Measurements from ENCODE around the gene OMA1. TPM values are rescaled to one million over a fixed set of nuclear protein-coding genes. Genes with fewer than 3 reads are reported as not detected.

Gene OMA1
- 76.2 and 82.9 TPM in 2 replicates for total RNA-seq (2013; cell fraction: nucleolus; rRNA removed)
- 28.7 and 43.3 TPM in 2 replicates for total RNA-seq (2014; rRNA removed)
- 57.8 and 67.1 TPM in 2 replicates for total RNA-seq (2014; rRNA removed; fragmentation: Illumina TruSeq; extraction: Trizol)
- 23.6 and 26.4 TPM in 2 replicates for total RNA-seq (2021)
- polyA plus RNA-seq (2011; ENCODE audit: low read depth) = 11.9 TPM
- 38.5 and 59.4 TPM in 2 replicates for polyA plus RNA-seq (2011; rRNA removed)
- polyA plus RNA-seq (2011; cell fraction: cytosol; rRNA removed) = 12.1 and 13.6 TPM in 2 replicates
- 24.0 and 31.2 TPM in 2 replicates for polyA plus RNA-seq (2011; cell fraction: nucleus; rRNA removed)
- 21.7 and 22.8 TPM in 2 replicates for polyA plus RNA-seq (2012)
- polyA plus RNA-seq (2014; fragmentation: Illumina TruSeq; extraction: Trizol) = 45.9 and 59.9 TPM in 2 replicates
- 10 to 100 TPM; 48.3 to 53.4 TPM for polyA plus RNA-seq (2014; fragmentation: Nextera tagmentation; extraction: Ambion mirVana)
- polyA plus RNA-seq (2014; rRNA removed) = 28.4 and 39.0 TPM in 2 replicates
- 10 to 100 TPM; 58.8 to 60.5 TPM for polyA plus RNA-seq (2016; fragmentation: Nextera tagmentation; extraction: Ambion mirVana)
- polyA minus RNA-seq (2011; rRNA and poly(A)+ RNA removed) = 25.3 and 28.1 TPM in 2 replicates
- polyA minus RNA-seq (2011; cell fraction: cytosol; rRNA and poly(A)+ RNA removed) = 8.4 and 11.1 TPM in 2 replicates
- polyA minus RNA-seq (2011; cell fraction: nucleus; rRNA and poly(A)+ RNA removed) = 13.5 and 19.0 TPM in 2 replicates
- percentile 77 among the genes with signal in this experiment for Bru-seq, nascent RNA
- BruChase-seq, experiment 1, labeled RNA remaining after a 6-hour chase = percentile 72 among the genes with signal in this experiment
- BruChase-seq, experiment 2, labeled RNA remaining after a 2-hour chase = percentile 81 among the genes with signal in this experiment
- long read RNA-seq, experiment 1, partial matches to known transcripts = 0 of 11 reads
- long read RNA-seq, experiment 1, other reads (novel, unspliced or antisense) = 11 of 11 reads
- long read RNA-seq, experiment 2, partial matches to known transcripts = 6 of 171 reads
- long read RNA-seq, experiment 2, other reads (novel, unspliced or antisense) = 165 of 171 reads

GRCh38 chr1:58546520-58547308, at the start of gene OMA1:
OMA1 (minus strand) TSS chr1:58546726; CDS start chr1:58539294, 7,432 bp downstream.
- Histone ChIP-seq H2AFZ (ENCODE audit: control insufficient read depth, low read depth, low read length) (peak within 1 kb of the TSS; percentile 98), H3K27ac (ENCODE audit: control insufficient read depth, insufficient read depth) (peak within 1 kb of the TSS; percentile 67), H3K4me3 (peak within 1 kb of the TSS; percentile 93), H3K9me3 (replicated peaks; ENCODE audit: control insufficient read depth, insufficient read depth, low read length) (no peaks in the 10 kb centered on the region), H4K20me1 (ENCODE audit: control insufficient read depth, insufficient read depth) (no peaks in the 10 kb centered on the region), H3K36me3 (ENCODE audit: control insufficient read depth in 2 of 2, insufficient read depth in 2 of 2, low read length in 1 of 2) (no peaks in the 10 kb centered on the region), H3K4me2 (ENCODE audit: control insufficient read depth, insufficient read depth) (peak within 1 kb of the TSS; percentile 86), H3K9ac (ENCODE audit: control insufficient read depth, insufficient read depth, low read length) (peak within 1 kb of the TSS; percentile 81), H3K4me1 (ENCODE audit: control insufficient read depth, insufficient read depth, low read length) (no peaks in the 10 kb centered on the region), H3K79me2 (ENCODE audit: control insufficient read depth, insufficient read depth, low read length) (peaks cover 10% of the 10 kb centered on the region), H3K27me3 (replicated peaks in 1 of 2; ENCODE audit: control insufficient read depth in 2 of 2, insufficient read depth in 2 of 2, low read length in 1 of 2) (no peaks in the 10 kb centered on the region)
- intact Hi-C loops (cut with micrococcal nuclease; ENCODE audit: unreplicated experiment) (loop anchor here (1.0 to 5.0 kb wide), 6 partner anchors 27 to 1714 kb away; no protein-coding TSS in a partner anchor), in situ Hi-C loops (cut with MboI) (no loop called here)
- peak; percentile 83 for DNase-seq (ENCODE audit: low read depth, low spot score)
- ChIA-PET RAD21 (ENCODE audit: unreplicated experiment) (interaction anchor here (0.7 to 4.1 kb wide), 13 partner anchors 11 to 1715 kb away, joined by 3 to 35 read pairs (median 4); no protein-coding TSS in a partner anchor), CTCF (interaction anchor here (0.6 to 6.2 kb wide), 13 partner anchors 10 to 671 kb away, joined by 3 to 71 read pairs (median 5); no protein-coding TSS in a partner anchor), SMC1A (ENCODE audit: uncharacterized antibody, unreplicated experiment) (interaction anchor here (0.8 to 4.8 kb wide), 11 partner anchors 11 to 533 kb away, joined by 3 to 42 read pairs (median 4); no protein-coding TSS in a partner anchor), POLR2A (no interaction called here)
- FAIRE-seq = peak; percentile 82
- peak; percentile 97 for ATAC-seq
- BruUV-seq (replicated peaks) = no TSS peak
- under 1% methylated on average over 40 of the region's 46 CpGs for WGBS (ENCODE audit: insufficient coverage, insufficient replicate concordance, low lambda C conversion rate, missing lambda C conversion rate)
- TF ChIP-seq NRF1 (conservative IDR thresholded peaks at IDR 0.05; ENCODE audit: low read depth, low read length) (peak; percentile 64), MTA3 (IDR thresholded peaks at IDR 0.05; ENCODE audit: borderline replicate concordance, low read length) (no peak), ZBTB40 (IDR thresholded peaks at IDR 0.05; ENCODE audit: borderline replicate concordance) (peak; percentile 81), IRF3 (IDR thresholded peaks at IDR 0.05) (peak; percentile 53; the same call in 1 of the 2 replicates), GATAD2B (conservative IDR thresholded peaks at IDR 0.05; ENCODE audit: low read depth) (peak; percentile 47; the same call in 1 of the 2 replicates), HDGF (IDR thresholded peaks at IDR 0.05) (peak; percentile 90), ZNF687 (IDR thresholded peaks at IDR 0.05) (no peak), IKZF2 (IDR thresholded peaks at IDR 0.05) (peak; percentile 82 to 86)

Data from GM12878 (cell line).